CD14-positive monocyte (primary cell): ENCODE results near the gene CEP72. TPM values are rescaled to one million over a fixed set of nuclear protein-coding genes. Genes with fewer than 3 reads are reported as not detected.

Experiments
- DNase-seq, 3 donors: peaks; one replicate each; pipeline ENCODE4 v3.0.0-alpha.2; 2011 to 2022
- H2AFZ ChIP-seq: 2 replicates; pipeline ENCODE4 v1.6.0; 2012; ENCODE audit warnings: mild to moderate bottlenecking, low read depth, low read length, inconsistent platforms; ENCODE audit not compliant: insufficient read depth, poor library complexity, severe bottlenecking
- H3K27ac ChIP-seq, 2 donors: 1 replicate in 1 of 2; 2 replicates in 1 of 2; pipeline ENCODE4 v1.5.1; 2012 to 2013; ENCODE audit warnings: low read length in 2 of 2, control low read depth in 1 of 2, inconsistent platforms in 1 of 2, low read depth in 1 of 2, mild to moderate bottlenecking in 1 of 2
- H3K27me3 ChIP-seq, 2 donors: one replicate each; pipeline versions ENCODE4 v1.6.0 to v1.6.1; 2011 to 2013; ENCODE audit warnings: low read length in 2 of 2; ENCODE audit not compliant: control insufficient read depth in 2 of 2, insufficient read depth in 2 of 2
- H3K36me3 ChIP-seq, 2 donors: replicated peaks in 1 of 2; 1 replicate in 1 of 2; 2 replicates in 1 of 2; pipeline versions ENCODE4 v1.5.1 to v1.6.1; 2012 to 2013; ENCODE audit warnings: low read length in 2 of 2, control low read depth in 1 of 2, inconsistent platforms in 1 of 2, mild to moderate bottlenecking in 1 of 2; ENCODE audit not compliant: insufficient read depth in 2 of 2, control insufficient read depth in 1 of 2
- H3K4me1 ChIP-seq, 2 donors: 1 replicate in 1 of 2; 2 replicates in 1 of 2; pipeline versions ENCODE4 v1.5.1 to v1.6.1; 2012 to 2013; ENCODE audit warnings: low read length in 2 of 2, control low read depth in 1 of 2, inconsistent platforms in 1 of 2, mild to moderate bottlenecking in 1 of 2, moderate library complexity in 1 of 2; ENCODE audit not compliant: insufficient read depth in 2 of 2, control insufficient read depth in 1 of 2
- H3K4me2 ChIP-seq: replicated peaks from 2 replicates; pipeline ENCODE3; 2012; ENCODE audit warnings: low read length, moderate library complexity, mild to moderate bottlenecking; ENCODE audit not compliant: poor library complexity, severe bottlenecking; ENCODE audit errors: extremely low read depth
- H3K4me3 ChIP-seq, 3 experiments: fragments of 200-600 bp in 1 of 3; sonication (generic) in 1 of 3; replicated peaks in 1 of 3; 1 replicate in 2 of 3; 2 replicates in 1 of 3; pipeline ENCODE4 v1.5.1; 2011 to 2013; ENCODE audit warnings: low read length in 3 of 3, mild to moderate bottlenecking in 3 of 3, control low read depth in 2 of 3, low read depth in 2 of 3, inconsistent platforms in 1 of 3, moderate library complexity in 1 of 3
- H3K79me2 ChIP-seq: 2 replicates; pipeline ENCODE4 v1.6.0; 2012; ENCODE audit warnings: mild to moderate bottlenecking, control low read depth, inconsistent platforms, low read length, moderate library complexity; ENCODE audit not compliant: insufficient read depth
- H3K9ac ChIP-seq: 2 replicates; pipeline ENCODE4 v1.6.0; 2017; ENCODE audit warnings: low read length, mild to moderate bottlenecking; ENCODE audit not compliant: insufficient read depth, poor library complexity, severe bottlenecking
- H3K9me3 ChIP-seq, 2 donors: replicated peaks in 1 of 2; 1 replicate in 1 of 2; 2 replicates in 1 of 2; pipeline versions ENCODE4 v1.5.1 to v1.6.1; 2012 to 2013; ENCODE audit warnings: low read length in 2 of 2, control low read depth in 1 of 2; ENCODE audit not compliant: control insufficient read depth in 1 of 2, insufficient read depth in 1 of 2
- H4K20me1 ChIP-seq: 2 replicates; pipeline ENCODE4 v1.6.0; 2012; ENCODE audit warnings: mild to moderate bottlenecking, low read length, control low read depth, moderate library complexity; ENCODE audit not compliant: insufficient read depth
- H3K27ac Mint-ChIP-seq, 7 donors: one replicate each; pipeline ENCODE4 v1.8.0; 2020; ENCODE audit warnings: mild to moderate bottlenecking in 7 of 7, mixed read lengths in 7 of 7, moderate library complexity in 6 of 7, inconsistent platforms in 2 of 7
- H3K27me3 Mint-ChIP-seq, 3 donors: one replicate each; pipeline ENCODE4 v1.8.0; 2021 to 2022; ENCODE audit warnings: low read depth in 3 of 3, mild to moderate bottlenecking in 3 of 3, mixed read lengths in 3 of 3, moderate library complexity in 3 of 3, inconsistent platforms in 1 of 3
- H3K36me3 Mint-ChIP-seq, 2 donors: one replicate each; pipeline ENCODE4 v1.8.0; 2020; ENCODE audit warnings: mixed read lengths in 2 of 2, inconsistent platforms in 1 of 2, mild to moderate bottlenecking in 1 of 2
- H3K4me1 Mint-ChIP-seq: one replicate; pipeline ENCODE4 v1.8.0; 2020; ENCODE audit warnings: mild to moderate bottlenecking, mixed read lengths
- H3K4me3 Mint-ChIP-seq, 2 donors: one replicate each; pipeline ENCODE4 v1.8.0; 2020; ENCODE audit warnings: mild to moderate bottlenecking in 2 of 2, mixed read lengths in 2 of 2, moderate library complexity in 1 of 2
- H3K9me3 Mint-ChIP-seq, 7 donors: one replicate each; pipeline ENCODE4 v1.8.0; 2020 to 2022; ENCODE audit warnings: mixed read lengths in 7 of 7, mild to moderate bottlenecking in 6 of 7, moderate library complexity in 6 of 7, inconsistent platforms in 2 of 7
- CTCF ChIP-seq: fragments of 200-600 bp; IDR thresholded peaks from one replicate; pipeline ENCODE4 v1.8.0; 2022; ENCODE audit warnings: antibody characterized with exemption, mild to moderate bottlenecking
- WGBS: methylation state at CpG from one replicate; pipeline ENCODE4 v1.1.5; 2013; ENCODE audit warnings: missing lambda C conversion rate; ENCODE audit not compliant: insufficient coverage; 5-methylcytosine and 5-hydroxymethylcytosine counted together
- intact Hi-C, 2 donors: fragments of 100-400 bp; cut with micrococcal nuclease; formaldehyde crosslinking; loops; one replicate each; pipeline versions ENCODE4 v1.15.0 to v1.15.1; 2023
- polyA plus RNA-seq, 3 donors: library from polyadenylated mRNA; depleted of rRNA in 1 of 3; unstranded in 2 of 3; stranded (reverse) in 1 of 3; fragments of 300-500 nt in 2 of 3; fragments of >200 nt in 1 of 3; fragmentation: Illumina TruSeq in 2 of 3; gene quantifications; 1 replicate in 2 of 3; 2 replicates in 1 of 3; pipeline ENCODE4 v1.2.3, GENCODE V29; 2012 to 2021

Gene CEP72
- polyA plus RNA-seq, 3 donors = 0.13 to 2.1 (median 0.24) TPM

- Mint-ChIP-seq H3K27me3 (peaks cover 22 to 52% (median 33%) of the 10 kb centered on the region in 3 donors), H3K9me3 (peaks cover 5 to 23% (median 17%) of the 10 kb centered on the region in 7 donors), H3K4me3 (peak overlapping the region in 1 of 2 donors; percentile 13), H3K27ac (peak overlapping the region in 1 of 7 donors; percentile 1), H3K4me1 (peaks cover 4% of the 10 kb centered on the region), H3K36me3 (no peaks in the 10 kb centered on the region)
- WGBS = 87% methylated on average over 4 of the region's 5 CpGs
- H3K4me3 ChIP-seq = no peak overlapping the region
- H3K27me3 ChIP-seq = peaks cover 9 to 24% of the 10 kb centered on the region in 2 donors
- H3K36me3 ChIP-seq = no peaks in the 10 kb centered on the region
- DNase-seq = no peak
- H3K27ac ChIP-seq = no peak overlapping the region
- H3K4me2 ChIP-seq = no peak overlapping the region
- no peaks in the 10 kb centered on the region for H3K4me1 ChIP-seq
- no peaks in the 10 kb centered on the region for H3K79me2 ChIP-seq
- H4K20me1 ChIP-seq = no peaks in the 10 kb centered on the region
- intact Hi-C loops = no loop called here
- no peak for TF ChIP-seq CTCF
- H3K9ac ChIP-seq = no peak overlapping the region
- H3K9me3 ChIP-seq = peaks cover 5 to 11% of the 10 kb centered on the region in 2 donors
- H2AFZ ChIP-seq = no peak overlapping the region
Observed at GRCh38 chr5:591746-592145, 20.4 kb upstream of the CEP72 start.

GRCh38 chr5:592158-592557 is 20.0 kb upstream of the CEP72 start:
- no peak for TF ChIP-seq CTCF
- H3K9ac ChIP-seq = no peak overlapping the region
- no peak overlapping the region for H3K4me2 ChIP-seq
- Mint-ChIP-seq H3K27ac (no peak overlapping the region), H3K4me3 (no peak overlapping the region), H3K9me3 (peaks cover 5 to 23% (median 17%) of the 10 kb centered on the region in 7 donors), H3K27me3 (peaks cover 24 to 54% (median 35%) of the 10 kb centered on the region in 3 donors), H3K36me3 (no peaks in the 10 kb centered on the region), H3K4me1 (peaks cover 4% of the 10 kb centered on the region)
- H3K79me2 ChIP-seq = no peaks in the 10 kb centered on the region
- H3K36me3 ChIP-seq = no peaks in the 10 kb centered on the region
- no peak overlapping the region for H3K27ac ChIP-seq
- peaks cover 5 to 11% of the 10 kb centered on the region in 2 donors for H3K9me3 ChIP-seq
- 100% methylated on average over 2 of the region's 5 CpGs for WGBS
- intact Hi-C loops = no loop called here
- H3K4me3 ChIP-seq = no peak overlapping the region
- no peaks in the 10 kb centered on the region for H4K20me1 ChIP-seq
- peaks cover 9 to 28% of the 10 kb centered on the region in 2 donors for H3K27me3 ChIP-seq
- DNase-seq = no peak
- no peaks in the 10 kb centered on the region for H3K4me1 ChIP-seq
- no peak overlapping the region for H2AFZ ChIP-seq
